Measurements from ENCODE around the gene NHERF2. TPM values are rescaled to one million over a fixed set of nuclear protein-coding genes. Genes with fewer than 3 reads are reported as not detected.

NHERF2 gene
- total and polyA plus RNA-seq, 2 experiments from 2014 or later = 12.0 to 16.5 TPM

DNA sequence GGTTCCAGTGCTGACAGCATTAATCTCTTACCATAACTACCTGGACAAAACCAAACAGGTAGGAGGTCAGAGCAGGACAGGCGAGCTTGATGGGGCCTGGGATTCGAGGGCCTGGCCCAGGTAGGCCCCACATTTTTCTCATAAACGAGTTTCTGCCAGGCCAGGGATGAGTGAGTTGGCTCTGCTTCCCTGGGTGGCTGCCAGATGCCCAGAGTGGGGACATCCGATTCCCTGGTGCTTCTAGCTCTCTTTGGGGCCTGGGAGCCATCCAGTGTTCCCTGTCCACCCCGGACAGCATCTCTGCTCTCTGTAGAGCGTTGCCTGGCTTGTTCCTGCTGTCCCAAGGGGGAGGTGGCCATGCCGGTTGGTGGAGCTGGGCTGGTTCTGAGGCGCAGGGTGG is 46.2 kb downstream of the NHERF2 start:
- no peaks in the 10 kb centered on the region; the same call in 1 of the 2 replicates for H3K36me3 ChIP-seq (ENCODE audit: insufficient read depth)
- H3K27me3 Mint-ChIP-seq (ENCODE audit: insufficient read depth, low read depth, poor library complexity) = peaks cover 1% of the 10 kb centered on the region
- H3K36me3 Mint-ChIP-seq (ENCODE audit: low read depth) = peaks cover 15% of the 10 kb centered on the region

More for the DNA sequence above, 46.2 kb downstream of the NHERF2 start:
- H3K9me2 ChIP-seq (ENCODE audit: insufficient read depth) = no peaks in the 10 kb centered on the region
- ATAC-seq (no peak), DNase-seq (ENCODE audit: low spot score) (no peak)
- Mint-ChIP-seq H3K27ac (no peak overlapping the region), H3K4me1 (no peaks in the 10 kb centered on the region), H3K4me3 (no peak overlapping the region), H3K9me3 (no peaks in the 10 kb centered on the region)
- no peaks in the 10 kb centered on the region for H3K4me1 ChIP-seq (ENCODE audit: insufficient read depth)
- no peak overlapping the region for H2AFZ ChIP-seq
- H3K4me3 ChIP-seq = no peak overlapping the region
- no peaks in the 10 kb centered on the region; the same call in 1 of the 2 replicates for H4K20me1 ChIP-seq (replicated peaks; ENCODE audit: insufficient read depth)
- TF ChIP-seq REST (IDR thresholded peaks at IDR 0.05; ENCODE audit: unreplicated experiment) (no peak), JUNB (IDR thresholded peaks at IDR 0.05; ENCODE audit: unreplicated experiment) (no peak), ZNF462 (CRISPR knock-in tag; IDR thresholded peaks at IDR 0.05) (no peak), EZH2phosphoT487 (IDR thresholded peaks at IDR 0.05; ENCODE audit: unreplicated experiment) (no peak), ZNF114 (CRISPR knock-in tag; IDR thresholded peaks at IDR 0.05) (no peak), STAT1 (IDR thresholded peaks at IDR 0.05; ENCODE audit: unreplicated experiment) (no peak)
- no peak overlapping the region for H3K27ac ChIP-seq (ENCODE audit: low read depth)
- H3K27me3 ChIP-seq (ENCODE audit: insufficient read depth) = no peaks in the 10 kb centered on the region
- no peaks in the 10 kb centered on the region for H3K79me2 ChIP-seq (replicated peaks; ENCODE audit: insufficient read depth)
- H3K4me2 ChIP-seq = no peak overlapping the region
- no peaks in the 10 kb centered on the region for H3F3A ChIP-seq (replicated peaks; ENCODE audit: low read depth)
